Sigmoid colon (tissue), 3 donors: ENCODE results near the gene CD36.

Experiments used
- POLR2A ChIP-seq, 2 donors: fragments of 450-650 bp; IDR thresholded peaks; one replicate each; pipeline ENCODE4 v1.6.1; 2016; ENCODE audit warnings: antibody characterized with exemption in 2 of 2, mild to moderate bottlenecking in 2 of 2, moderate library complexity in 2 of 2
- TF ChIP-seq, protein P1 (sequence below), 4 experiments: fragments of 450-650 bp in 3 of 4; fragments of 200-600 bp in 1 of 4; IDR thresholded peaks; one replicate each; pipeline ENCODE4 v1.5.1; 2016 to 2019; ENCODE audit warnings: antibody characterized with exemption in 4 of 4, mild to moderate bottlenecking in 3 of 4, moderate library complexity in 2 of 4

- TF ChIP-seq, protein P1, sequence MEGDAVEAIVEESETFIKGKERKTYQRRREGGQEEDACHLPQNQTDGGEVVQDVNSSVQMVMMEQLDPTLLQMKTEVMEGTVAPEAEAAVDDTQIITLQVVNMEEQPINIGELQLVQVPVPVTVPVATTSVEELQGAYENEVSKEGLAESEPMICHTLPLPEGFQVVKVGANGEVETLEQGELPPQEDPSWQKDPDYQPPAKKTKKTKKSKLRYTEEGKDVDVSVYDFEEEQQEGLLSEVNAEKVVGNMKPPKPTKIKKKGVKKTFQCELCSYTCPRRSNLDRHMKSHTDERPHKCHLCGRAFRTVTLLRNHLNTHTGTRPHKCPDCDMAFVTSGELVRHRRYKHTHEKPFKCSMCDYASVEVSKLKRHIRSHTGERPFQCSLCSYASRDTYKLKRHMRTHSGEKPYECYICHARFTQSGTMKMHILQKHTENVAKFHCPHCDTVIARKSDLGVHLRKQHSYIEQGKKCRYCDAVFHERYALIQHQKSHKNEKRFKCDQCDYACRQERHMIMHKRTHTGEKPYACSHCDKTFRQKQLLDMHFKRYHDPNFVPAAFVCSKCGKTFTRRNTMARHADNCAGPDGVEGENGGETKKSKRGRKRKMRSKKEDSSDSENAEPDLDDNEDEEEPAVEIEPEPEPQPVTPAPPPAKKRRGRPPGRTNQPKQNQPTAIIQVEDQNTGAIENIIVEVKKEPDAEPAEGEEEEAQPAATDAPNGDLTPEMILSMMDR (IDR thresholded peaks at IDR 0.05), result no peak
- no peak for TF ChIP-seq POLR2A (IDR thresholded peaks at IDR 0.05)
These were observed 38.4 kb upstream of the CD36 start for GRCh38 chr7:80600046-80600445.
